C4-2B (cell line): ENCODE measurements around the gene KRT71.

Experiments
- H3K27ac ChIP-seq: fragments of 450-650 bp; 2 replicates; pipeline ENCODE4 v1.5.1; 2017
- CTCF ChIP-seq: fragments of 450-650 bp; conservative IDR thresholded peaks from 2 replicates; pipeline ENCODE4 v1.5.1; 2017; ENCODE audit warnings: mild to moderate bottlenecking
- ZFX ChIP-seq: fragments of 450-650 bp; IDR thresholded peaks from 2 replicates; pipeline ENCODE4 v1.6.1; 2017

KRT71 gene

DNA sequence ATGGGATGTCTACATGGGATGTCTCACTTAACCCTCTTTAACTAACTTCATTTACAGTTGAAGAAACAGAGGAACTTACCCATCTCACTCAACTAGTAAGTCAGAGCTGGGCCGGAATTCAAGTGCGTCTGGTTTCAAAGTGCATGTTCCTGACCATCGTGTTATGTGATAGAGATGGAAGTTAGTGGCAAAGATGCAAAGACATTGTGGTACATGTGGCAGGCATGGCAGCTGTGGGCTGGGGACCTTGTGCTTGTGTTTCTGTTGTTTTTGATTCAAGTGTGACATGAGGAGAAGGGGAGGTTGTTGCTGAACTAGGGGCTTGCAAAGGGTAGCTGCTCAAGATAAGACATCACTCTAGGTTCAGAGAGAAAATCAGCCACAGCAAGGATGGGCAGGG lies 23.0 kb upstream of the KRT71 start:
- TF ChIP-seq CTCF (no peak), ZFX (no peak)
- H3K27ac ChIP-seq, result no peak overlapping the region

GRCh38 chr12:52575256-52575655 lies 22.3 kb upstream of the KRT71 start:
- TF ChIP-seq CTCF (no peak), ZFX (no peak)

GRCh38 chr12:52573743-52574142 lies 20.8 kb upstream of the KRT71 start, which contains the start of gene KRT74:
TSS of gene KRT74 (minus strand) at chr12:52573843. CDS start at chr12:52573777, 66 bp downstream.
- H3K27ac ChIP-seq, result no peak within 1 kb of the TSS
- TF ChIP-seq CTCF, result no peak
- TF ChIP-seq ZFX, result no peak

More at GRCh38 chr12:52575256-52575655, 22.3 kb upstream of the KRT71 start:
- no peak overlapping the region for H3K27ac ChIP-seq

- TF ChIP-seq CTCF (no peak), ZFX (no peak)
- H3K27ac ChIP-seq, result no peak overlapping the region
These were observed 20.4 kb upstream of the KRT71 start for GRCh38 chr12:52573306-52573705.

DNA sequence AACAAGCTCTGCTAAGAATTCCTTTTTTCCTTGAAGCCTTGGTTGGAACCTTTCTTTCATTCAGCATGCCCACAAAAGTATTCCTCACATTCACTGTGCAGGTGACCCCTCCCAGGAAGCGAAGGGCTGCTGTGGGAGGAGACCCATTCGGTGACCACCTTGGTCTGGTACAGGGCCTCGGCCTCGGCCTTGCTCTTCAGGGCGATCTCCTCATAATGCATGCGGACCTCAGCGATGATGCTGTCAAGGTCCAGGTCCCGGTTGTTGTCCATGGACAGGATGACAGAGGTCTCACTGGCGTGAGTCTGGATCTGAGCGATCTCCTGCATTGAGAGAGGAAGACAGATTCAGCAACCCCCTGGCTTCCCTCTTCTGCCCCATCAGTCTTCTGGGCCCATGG lies 17.6 kb upstream of the KRT71 start:
- TF ChIP-seq ZFX (no peak), CTCF (no peak)

GRCh38 chr12:52568111-52568510 lies 15.2 kb upstream of the KRT71 start:
- TF ChIP-seq ZFX, result no peak
- no peak for TF ChIP-seq CTCF
- no peak overlapping the region for H3K27ac ChIP-seq

More for the DNA sequence above, 17.6 kb upstream of the KRT71 start:
- no peak overlapping the region for H3K27ac ChIP-seq

DNA sequence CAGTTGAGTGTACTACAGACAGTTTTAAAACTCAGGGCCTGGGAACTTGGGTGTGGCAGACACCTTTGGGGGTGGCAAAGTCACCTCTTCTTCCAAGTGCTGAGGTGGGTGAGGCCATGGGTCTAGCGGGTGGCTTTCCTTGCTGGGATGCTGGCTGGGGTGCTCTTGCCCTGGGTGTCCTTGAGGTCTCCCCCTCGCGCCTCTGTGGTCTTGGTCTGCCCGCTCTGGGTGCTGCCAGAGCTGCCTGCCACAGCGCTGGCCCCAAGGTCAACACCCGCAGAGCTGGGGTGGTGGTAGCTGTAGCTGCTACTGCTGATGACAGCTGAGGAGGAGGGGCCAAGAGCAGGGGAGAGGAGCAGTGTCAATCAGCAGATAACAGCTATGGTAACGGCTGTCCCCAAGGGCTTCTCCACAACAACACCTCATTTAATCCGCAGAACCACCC lies 13.9 kb upstream of the KRT71 start:
- TF ChIP-seq ZFX, result no peak
- no peak for TF ChIP-seq CTCF
- no peak overlapping the region for H3K27ac ChIP-seq
